Heart left ventricle (tissue), 13 donors: ENCODE data around the gene TMEM239.

Experiments
- POLR2A ChIP-seq, 2 donors: fragments of 450-650 bp; IDR thresholded peaks; one replicate each; pipeline ENCODE4 v1.6.1; 2017; ENCODE audit warnings: antibody characterized with exemption in 2 of 2, mild to moderate bottlenecking in 2 of 2, moderate library complexity in 2 of 2
- TF ChIP-seq, protein P1 (sequence below), 12 donors: fragments of 200-600 bp; sonication (generic) in 4 of 12; IDR thresholded peaks; one replicate each; pipeline versions ENCODE4 v1.5.0 to v1.8.0; 2018 to 2022; ENCODE audit warnings: antibody characterized with exemption in 12 of 12, mild to moderate bottlenecking in 5 of 12
- donor health status: ischemic (EF 13 %, LVEDD 7.1; RV severe dilation, severe dysfunction).
- donor health status: DM: no; HTN: yes; CAD: no.
- donor health status: DM: no; HTN: no; CAD: no.
- donor health status: ischemic (EF 25% LVEDD 6.9; RV normal size, moderate dysfunction).
- donor health status: ischemic (EF 25% LVEDD 5.7; RV mildly dilated, moderate dysfunction).
- donor health status: ischemic (EF 35%, LVEDD 5.7; RV mildly dilated, moderate dysfunction).
- donor health status: nonischemic (EF 11% LVEDD 7.7; RV severe dilation, severe dysfunction).
- donor health status: DM: yes; HTN: yes; CAD: no.
- donor health status: PGD.
- donor health status: ischemic (EF 29% LVEDD 5.4; RV normal size, mild dysfunction).
- donor health status: nonischemic (EF 23%, LVEDD 6.1; RV moderate dilation, normal function).

- TF ChIP-seq, protein P1, sequence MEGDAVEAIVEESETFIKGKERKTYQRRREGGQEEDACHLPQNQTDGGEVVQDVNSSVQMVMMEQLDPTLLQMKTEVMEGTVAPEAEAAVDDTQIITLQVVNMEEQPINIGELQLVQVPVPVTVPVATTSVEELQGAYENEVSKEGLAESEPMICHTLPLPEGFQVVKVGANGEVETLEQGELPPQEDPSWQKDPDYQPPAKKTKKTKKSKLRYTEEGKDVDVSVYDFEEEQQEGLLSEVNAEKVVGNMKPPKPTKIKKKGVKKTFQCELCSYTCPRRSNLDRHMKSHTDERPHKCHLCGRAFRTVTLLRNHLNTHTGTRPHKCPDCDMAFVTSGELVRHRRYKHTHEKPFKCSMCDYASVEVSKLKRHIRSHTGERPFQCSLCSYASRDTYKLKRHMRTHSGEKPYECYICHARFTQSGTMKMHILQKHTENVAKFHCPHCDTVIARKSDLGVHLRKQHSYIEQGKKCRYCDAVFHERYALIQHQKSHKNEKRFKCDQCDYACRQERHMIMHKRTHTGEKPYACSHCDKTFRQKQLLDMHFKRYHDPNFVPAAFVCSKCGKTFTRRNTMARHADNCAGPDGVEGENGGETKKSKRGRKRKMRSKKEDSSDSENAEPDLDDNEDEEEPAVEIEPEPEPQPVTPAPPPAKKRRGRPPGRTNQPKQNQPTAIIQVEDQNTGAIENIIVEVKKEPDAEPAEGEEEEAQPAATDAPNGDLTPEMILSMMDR (IDR thresholded peaks at IDR 0.05): no peak
- no peak for TF ChIP-seq POLR2A (IDR thresholded peaks at IDR 0.05)
Measured at GRCh38 chr20:2858591-2858990, 42.4 kb downstream of the TMEM239 start.
